Measurements from ENCODE around the gene HMGCL. TPM values are rescaled to one million over a fixed set of nuclear protein-coding genes. Genes with fewer than 3 reads are reported as not detected.

HMGCL gene
- total and polyA plus RNA-seq, 2 of the 13 experiments (the other 11 are each of a cell fraction or from before 2014, with no cell fraction given) = 21.3 to 41.4 TPM

DNA sequence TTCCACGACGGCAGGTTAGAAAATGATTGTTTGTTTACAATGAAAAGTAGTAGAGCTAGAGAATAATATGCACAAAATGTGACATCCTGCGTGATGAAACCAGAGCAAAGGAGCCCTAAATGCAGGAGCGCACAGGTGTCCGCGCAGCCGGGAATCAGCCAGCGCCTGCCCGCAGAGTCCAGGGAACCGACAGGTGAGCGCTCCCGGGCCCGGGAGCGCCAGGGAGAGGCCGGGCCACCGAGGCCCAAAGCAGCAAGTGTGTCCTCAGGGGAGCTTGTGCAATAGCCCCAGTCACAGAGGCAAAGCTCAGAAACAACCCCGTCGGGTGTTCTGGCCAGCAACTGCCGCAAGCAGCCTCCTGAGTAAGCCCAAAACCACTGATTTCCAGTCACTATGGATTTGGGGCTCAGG lies 23.9 kb downstream of the HMGCL start (continued):
- TF ChIP-seq, protein P1, sequence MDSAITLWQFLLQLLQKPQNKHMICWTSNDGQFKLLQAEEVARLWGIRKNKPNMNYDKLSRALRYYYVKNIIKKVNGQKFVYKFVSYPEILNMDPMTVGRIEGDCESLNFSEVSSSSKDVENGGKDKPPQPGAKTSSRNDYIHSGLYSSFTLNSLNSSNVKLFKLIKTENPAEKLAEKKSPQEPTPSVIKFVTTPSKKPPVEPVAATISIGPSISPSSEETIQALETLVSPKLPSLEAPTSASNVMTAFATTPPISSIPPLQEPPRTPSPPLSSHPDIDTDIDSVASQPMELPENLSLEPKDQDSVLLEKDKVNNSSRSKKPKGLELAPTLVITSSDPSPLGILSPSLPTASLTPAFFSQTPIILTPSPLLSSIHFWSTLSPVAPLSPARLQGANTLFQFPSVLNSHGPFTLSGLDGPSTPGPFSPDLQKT (CRISPR knock-in tag; IDR thresholded peaks at IDR 0.05; ENCODE audit: borderline replicate concordance) = no peak
- TF ChIP-seq ZNF678 (CRISPR knock-in tag; IDR thresholded peaks at IDR 0.05) = 0 out of 2 replicates have a peak, but pooled peaks have one; percentile 10
- TF ChIP-seq ZNF34 (CRISPR knock-in tag; IDR thresholded peaks at IDR 0.05; ENCODE audit: borderline replicate concordance) = 0 out of 2 replicates have a peak, but pooled peaks have one; percentile 37
- no peak for TF ChIP-seq RARA (CRISPR knock-in tag; IDR thresholded peaks at IDR 0.05)
- no peak for TF ChIP-seq POLR2A (IDR thresholded peaks at IDR 0.05; ENCODE audit: insufficient read depth in 1 of 2, low read depth in 2 of 2, low read length in 2 of 2)

DNA sequence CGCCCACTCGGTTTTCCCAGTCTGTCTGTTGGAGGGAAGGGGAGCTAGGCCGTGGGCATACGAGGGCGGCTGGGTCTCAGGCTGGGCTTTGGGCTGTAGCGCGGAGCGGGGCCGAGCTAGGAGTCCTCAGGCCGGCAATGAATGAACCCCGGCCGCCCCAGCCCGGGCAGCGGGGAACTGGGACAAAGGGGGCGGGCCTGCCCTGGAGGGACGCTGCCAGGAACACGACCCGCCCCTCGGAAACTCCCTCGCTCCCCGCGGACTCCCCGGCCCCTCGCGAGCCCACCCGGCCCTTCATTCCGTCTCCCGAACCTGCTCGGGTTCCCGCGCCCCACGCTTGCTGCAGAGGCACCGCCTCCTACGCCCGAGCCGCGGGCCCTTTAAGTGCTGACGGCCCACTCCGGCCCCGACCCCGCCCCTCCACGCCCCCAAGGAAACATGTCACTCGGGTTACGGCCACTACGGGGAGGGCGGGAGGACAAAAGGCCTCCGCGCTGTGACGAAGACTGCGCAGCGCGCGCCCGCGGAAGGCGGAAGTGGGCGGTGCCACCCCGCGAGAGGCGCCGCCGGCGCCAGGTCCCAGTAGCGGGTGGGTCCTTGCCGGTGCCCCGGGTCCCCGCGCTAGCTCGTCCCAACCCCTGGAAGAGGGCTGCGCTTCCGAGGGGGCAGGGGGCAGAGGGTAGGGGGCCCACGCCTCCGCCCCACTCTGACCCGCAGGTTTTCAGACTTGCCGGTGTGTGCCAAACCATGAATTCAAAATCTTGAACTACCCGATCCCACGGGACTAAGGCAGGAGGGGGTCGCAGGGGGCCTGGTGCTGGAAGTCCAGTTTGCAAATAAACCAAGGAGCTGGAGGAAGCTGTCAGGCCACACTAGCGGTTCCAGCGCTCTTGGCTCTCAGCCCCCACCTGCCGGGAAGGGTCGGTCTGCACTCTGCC lies 24.6 kb downstream of the HMGCL start, which contains the start of gene GALE:
Gene GALE (minus strand): TSS at position 355 of the 938 bp plus-strand sequence. CDS start 1,747 bp downstream, outside the sequence.
- FAIRE-seq (peak; percentile 66), ATAC-seq (peak; percentile 75), DNase-seq (ENCODE audit: low spot score) (peak; percentile 89)
- ChIA-PET POLR2A (interaction anchor here (1.0 to 10.9 kb wide), 12 partner anchors 10 to 220 kb away, joined by 3 to 154 read pairs (median 6); partner anchors contain the start of genes FUCA1, HMGCL, LYPLA2 and PITHD1), CTCF (ENCODE audit: low intra/inter-chr PET ratio, low total read pairs) (no interaction called here)
- H3K4me2 ChIP-seq (ENCODE audit: low read depth, low read length) = peak within 1 kb of the TSS; percentile 97
- H3K79me2 ChIP-seq (ENCODE audit: insufficient read depth, low read length) = peaks cover 9% of the 10 kb centered on the region
- peak within 1 kb of the TSS; percentile 93 for H3K9ac ChIP-seq (ENCODE audit: insufficient read depth, low read depth, low read length)
- peaks cover 66% of the 10 kb centered on the region for H3K4me1 ChIP-seq (ENCODE audit: insufficient read depth, low read length)
- intact Hi-C loops (cut with micrococcal nuclease; ENCODE audit: unreplicated experiment) (loop anchor here (1.0 to 5.0 kb wide), 2 partner anchors 9 to 67 kb away; partner anchors contain the start of genes FUCA1 and LYPLA2), in situ Hi-C loops (cut with HindIII; ENCODE audit: extremely low pct_ligation_motif_present, low pct_unique_long_range_greater_than_20kb) (no loop called here)
- no peak within 1 kb of the TSS for H2AFZ ChIP-seq (ENCODE audit: low read length)
- no peaks in the 10 kb centered on the region; a peak in 1 of 5 replicates for H3K27me3 ChIP-seq (ENCODE audit: control insufficient read depth in 1 of 2, insufficient read depth in 2 of 2, low read length in 2 of 2)
- H3K36me3 ChIP-seq (replicated peaks in 1 of 2; ENCODE audit: control insufficient read depth in 1 of 2, insufficient read depth in 2 of 2, low read length in 2 of 2) = peaks cover 4 to 26% of the 10 kb centered on the region in 2 experiments; a peak in 4 of 5 replicates
- no TSS peak for BruUV-seq (replicated peaks)
- peak within 1 kb of the TSS; percentile 65 to 92 (median 90) for H3K4me3 ChIP-seq (replicated peaks in 1 of 3; ENCODE audit: insufficient read depth in 1 of 3, low read depth in 2 of 3, low read length in 3 of 3)
- H3K27ac ChIP-seq (ENCODE audit: extremely low read length, insufficient read depth, low read length) = peak within 1 kb of the TSS; percentile 95
- WGBS (ENCODE audit: low lambda C conversion rate) = 0% methylated on average over 9 of the region's 82 CpGs
- no peaks in the 10 kb centered on the region for H3K9me3 ChIP-seq (ENCODE audit: low read length)
- peaks cover 7% of the 10 kb centered on the region; the same call in 1 of the 2 replicates for H4K20me1 ChIP-seq (ENCODE audit: insufficient read depth, low read length)
- no peak for TF ChIP-seq ZNF530 (CRISPR knock-in tag; IDR thresholded peaks at IDR 0.05; ENCODE audit: low read depth)
- TF ChIP-seq, protein P2, sequence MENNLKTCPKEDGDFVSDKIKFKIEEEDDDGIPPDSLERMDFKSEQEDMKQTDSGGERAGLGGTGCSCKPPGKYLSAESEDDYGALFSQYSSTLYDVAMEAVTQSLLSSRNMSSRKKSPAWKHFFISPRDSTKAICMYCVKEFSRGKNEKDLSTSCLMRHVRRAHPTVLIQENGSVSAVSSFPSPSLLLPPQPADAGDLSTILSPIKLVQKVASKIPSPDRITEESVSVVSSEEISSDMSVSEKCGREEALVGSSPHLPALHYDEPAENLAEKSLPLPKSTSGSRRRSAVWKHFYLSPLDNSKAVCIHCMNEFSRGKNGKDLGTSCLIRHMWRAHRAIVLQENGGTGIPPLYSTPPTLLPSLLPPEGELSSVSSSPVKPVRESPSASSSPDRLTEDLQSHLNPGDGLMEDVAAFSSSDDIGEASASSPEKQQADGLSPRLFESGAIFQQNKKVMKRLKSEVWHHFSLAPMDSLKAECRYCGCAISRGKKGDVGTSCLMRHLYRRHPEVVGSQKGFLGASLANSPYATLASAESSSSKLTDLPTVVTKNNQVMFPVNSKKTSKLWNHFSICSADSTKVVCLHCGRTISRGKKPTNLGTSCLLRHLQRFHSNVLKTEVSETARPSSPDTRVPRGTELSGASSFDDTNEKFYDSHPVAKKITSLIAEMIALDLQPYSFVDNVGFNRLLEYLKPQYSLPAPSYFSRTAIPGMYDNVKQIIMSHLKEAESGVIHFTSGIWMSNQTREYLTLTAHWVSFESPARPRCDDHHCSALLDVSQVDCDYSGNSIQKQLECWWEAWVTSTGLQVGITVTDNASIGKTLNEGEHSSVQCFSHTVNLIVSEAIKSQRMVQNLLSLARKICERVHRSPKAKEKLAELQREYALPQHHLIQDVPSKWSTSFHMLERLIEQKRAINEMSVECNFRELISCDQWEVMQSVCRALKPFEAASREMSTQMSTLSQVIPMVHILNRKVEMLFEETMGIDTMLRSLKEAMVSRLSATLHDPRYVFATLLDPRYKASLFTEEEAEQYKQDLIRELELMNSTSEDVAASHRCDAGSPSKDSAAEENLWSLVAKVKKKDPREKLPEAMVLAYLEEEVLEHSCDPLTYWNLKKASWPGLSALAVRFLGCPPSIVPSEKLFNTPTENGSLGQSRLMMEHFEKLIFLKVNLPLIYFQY (CRISPR knock-in tag; IDR thresholded peaks at IDR 0.05; ENCODE audit: borderline replicate concordance) = no peak; the same call in 1 of the 2 replicates
- TF ChIP-seq ARNT (IDR thresholded peaks at IDR 0.05) = no peak
- 0 out of 2 replicates have a peak, but pooled peaks have one; percentile 26 for TF ChIP-seq ZNF546 (CRISPR knock-in tag; conservative IDR thresholded peaks at IDR 0.05)
- no peak for TF ChIP-seq NFYB (CRISPR knock-in tag; IDR thresholded peaks at IDR 0.05)
- no peak for TF ChIP-seq ZSCAN20 (CRISPR knock-in tag; IDR thresholded peaks at IDR 0.05; ENCODE audit: borderline replicate concordance)
- no peak for TF ChIP-seq PHF5A (CRISPR knock-in tag; IDR thresholded peaks at IDR 0.05; ENCODE audit: low read depth, unreplicated experiment)
- no peak for TF ChIP-seq BRCA1 (CRISPR knock-in tag; IDR thresholded peaks at IDR 0.05)
- no peak for TF ChIP-seq MAFG (CRISPR knock-in tag; IDR thresholded peaks at IDR 0.05)
- 0 out of 2 replicates have a peak, but pooled peaks have one; percentile 33 for TF ChIP-seq HOXA5 (CRISPR knock-in tag; IDR thresholded peaks at IDR 0.05)
- TF ChIP-seq KLF9 (CRISPR knock-in tag; IDR thresholded peaks at IDR 0.05; ENCODE audit: low read depth) = no peak
